Measurements from ENCODE around the gene SRSF12.

The SRSF12 gene

DNA sequence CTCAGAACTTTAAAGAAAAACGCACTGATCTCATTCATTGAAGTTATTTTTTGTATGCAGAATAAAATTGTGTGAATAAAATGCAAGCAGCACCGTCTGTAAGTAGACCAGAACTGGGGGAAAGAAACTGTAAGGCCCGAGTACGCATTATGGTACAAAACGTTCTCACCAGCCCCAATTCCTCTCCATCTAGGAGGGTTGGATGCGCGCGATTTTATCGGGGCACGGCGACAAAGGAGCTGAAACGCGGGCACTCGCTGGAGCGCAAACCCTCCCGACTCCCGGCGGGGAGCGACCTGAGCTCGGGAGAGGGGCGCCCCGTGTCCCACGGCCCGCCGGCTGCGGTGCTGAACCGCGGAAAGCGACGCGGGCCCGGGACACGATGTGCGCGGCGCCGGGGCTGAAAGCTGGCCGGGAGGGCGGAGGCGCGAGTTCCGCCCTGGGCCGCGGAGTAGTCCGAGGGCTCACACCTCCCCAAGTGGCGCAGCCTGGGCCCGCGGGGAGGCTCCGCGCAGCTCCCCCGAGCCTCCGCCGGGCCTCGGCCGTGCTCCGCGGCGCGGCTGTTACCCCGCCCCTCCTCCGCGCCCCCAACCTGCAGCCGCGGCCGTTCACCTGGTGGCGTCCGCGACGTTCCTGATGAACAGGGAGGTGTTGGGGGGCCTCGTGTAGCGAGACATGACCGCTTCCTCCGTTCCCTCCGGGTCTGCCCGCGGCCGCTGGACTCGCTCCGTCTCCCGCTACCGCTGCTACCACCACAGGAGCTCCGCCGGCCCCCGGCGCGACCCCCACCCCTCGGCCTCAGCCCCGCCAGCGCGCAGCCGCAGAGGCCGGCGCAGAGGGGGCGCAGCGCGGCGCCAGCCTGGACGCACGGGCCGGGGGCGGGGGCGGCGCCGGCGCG is at the start of gene SRSF12:
TSS of gene SRSF12 (minus strand) at position 861 of the 898 bp plus-strand sequence. CDS start at position 677, 184 bp downstream.
- DNase-seq (ENCODE audit: low read depth): no peak
- TF ChIP-seq, protein P1, sequence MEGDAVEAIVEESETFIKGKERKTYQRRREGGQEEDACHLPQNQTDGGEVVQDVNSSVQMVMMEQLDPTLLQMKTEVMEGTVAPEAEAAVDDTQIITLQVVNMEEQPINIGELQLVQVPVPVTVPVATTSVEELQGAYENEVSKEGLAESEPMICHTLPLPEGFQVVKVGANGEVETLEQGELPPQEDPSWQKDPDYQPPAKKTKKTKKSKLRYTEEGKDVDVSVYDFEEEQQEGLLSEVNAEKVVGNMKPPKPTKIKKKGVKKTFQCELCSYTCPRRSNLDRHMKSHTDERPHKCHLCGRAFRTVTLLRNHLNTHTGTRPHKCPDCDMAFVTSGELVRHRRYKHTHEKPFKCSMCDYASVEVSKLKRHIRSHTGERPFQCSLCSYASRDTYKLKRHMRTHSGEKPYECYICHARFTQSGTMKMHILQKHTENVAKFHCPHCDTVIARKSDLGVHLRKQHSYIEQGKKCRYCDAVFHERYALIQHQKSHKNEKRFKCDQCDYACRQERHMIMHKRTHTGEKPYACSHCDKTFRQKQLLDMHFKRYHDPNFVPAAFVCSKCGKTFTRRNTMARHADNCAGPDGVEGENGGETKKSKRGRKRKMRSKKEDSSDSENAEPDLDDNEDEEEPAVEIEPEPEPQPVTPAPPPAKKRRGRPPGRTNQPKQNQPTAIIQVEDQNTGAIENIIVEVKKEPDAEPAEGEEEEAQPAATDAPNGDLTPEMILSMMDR (IDR thresholded peaks at IDR 0.05; ENCODE audit: control insufficient read depth, extremely low read depth, insufficient read depth): no peak
- peak within 1 kb of the TSS; percentile 47 for H3K4me3 ChIP-seq (ENCODE audit: low read depth, low read length)

DNA sequence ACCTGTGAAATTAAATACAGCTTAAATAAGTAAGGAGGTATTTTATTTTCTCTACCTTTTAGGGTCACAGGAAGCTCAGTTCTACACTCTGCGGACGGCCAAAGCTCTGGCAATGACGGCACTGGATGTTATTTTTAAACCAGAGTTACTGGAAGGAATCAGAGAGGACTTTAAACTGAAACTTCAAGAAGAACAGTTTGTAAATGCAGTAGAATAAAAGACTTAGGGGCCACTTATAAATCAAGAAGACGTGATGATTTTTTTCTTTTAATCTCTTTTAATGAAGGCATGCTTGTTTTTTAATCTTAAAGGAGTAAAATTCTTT is 44.1 kb upstream of the SRSF12 start:
- TF ChIP-seq, protein P1 (IDR thresholded peaks at IDR 0.05; ENCODE audit: control insufficient read depth, extremely low read depth, insufficient read depth): no peak
- no peak overlapping the region for H3K4me3 ChIP-seq (ENCODE audit: low read depth, low read length)
- no peak for DNase-seq (ENCODE audit: low read depth)

DNA sequence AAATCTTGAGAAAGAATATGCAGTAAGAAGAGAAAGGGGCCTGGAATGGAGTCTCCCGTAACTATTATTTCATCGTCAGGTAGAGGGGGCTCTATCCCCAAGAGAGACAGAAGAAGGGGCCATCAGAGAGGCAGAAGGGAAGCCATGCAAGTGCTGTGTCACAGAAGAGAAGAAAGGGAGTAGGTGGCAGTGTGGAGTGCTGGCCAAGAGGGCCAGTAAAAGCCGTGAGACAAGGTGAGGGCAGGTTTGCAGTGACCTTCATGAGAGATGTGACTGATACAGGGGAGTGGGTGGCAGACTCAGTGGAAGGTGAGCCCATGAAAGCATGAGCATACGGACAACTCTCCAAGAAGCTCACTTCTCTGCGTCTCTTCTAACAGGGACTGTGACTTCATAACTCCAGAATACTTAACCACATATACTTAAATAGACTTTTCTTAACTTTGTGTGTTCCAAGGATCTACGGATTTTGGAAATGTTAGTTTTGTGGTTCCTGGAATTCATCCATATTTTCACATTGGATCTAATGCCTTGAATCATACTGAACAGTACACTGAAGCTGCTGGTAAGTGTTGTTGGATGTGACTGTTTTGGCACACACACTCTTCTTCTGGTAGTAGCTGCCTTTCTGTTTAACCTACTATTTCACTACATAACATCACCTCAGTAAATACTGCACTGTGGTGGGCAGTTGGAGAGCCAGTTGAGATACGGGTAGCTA is 43.6 kb upstream of the SRSF12 start:
- TF ChIP-seq, protein P1 (IDR thresholded peaks at IDR 0.05; ENCODE audit: control insufficient read depth, extremely low read depth, insufficient read depth): no peak

DNA sequence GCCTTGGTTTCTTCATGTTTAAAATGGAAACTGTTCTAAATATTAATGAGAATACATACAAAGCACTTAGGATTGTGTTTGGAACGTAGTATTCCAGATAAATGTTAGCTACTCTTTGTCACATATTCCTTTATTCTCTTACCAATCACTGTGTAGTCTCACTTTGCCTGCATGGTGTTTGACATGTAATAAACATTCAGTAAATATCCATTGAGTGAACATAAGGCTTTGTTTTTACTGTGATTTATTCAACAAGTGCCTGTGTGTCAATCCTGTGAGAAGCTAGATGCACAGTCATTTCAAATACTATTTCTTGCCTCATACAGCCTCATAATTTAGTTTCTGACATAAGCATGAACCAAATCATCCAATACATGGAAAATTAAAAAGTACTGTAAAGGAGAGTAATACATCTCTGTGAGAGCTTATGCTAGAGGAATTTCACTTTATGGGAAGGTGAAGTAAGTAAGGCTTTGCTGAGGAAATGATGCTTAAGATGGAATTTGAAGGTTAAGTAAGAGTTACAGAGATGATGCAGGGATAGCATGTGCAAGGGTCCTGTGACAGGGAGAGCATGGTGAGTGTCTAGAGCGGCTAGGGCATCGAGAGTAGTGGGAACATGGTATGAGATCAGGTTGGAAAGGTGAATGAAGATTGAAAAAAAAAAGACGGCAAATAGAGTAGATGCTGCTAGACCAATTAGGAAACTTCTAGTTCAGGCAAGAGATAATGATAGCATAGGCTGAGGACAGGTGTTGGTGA is 42.6 kb upstream of the SRSF12 start:
- no peak for DNase-seq (ENCODE audit: low read depth)
- no peak overlapping the region for H3K4me3 ChIP-seq (ENCODE audit: low read depth, low read length)
- TF ChIP-seq, protein P1 (IDR thresholded peaks at IDR 0.05; ENCODE audit: control insufficient read depth, extremely low read depth, insufficient read depth): no peak

More for the DNA sequence above, 43.6 kb upstream of the SRSF12 start:
- no peak overlapping the region for H3K4me3 ChIP-seq (ENCODE audit: low read depth, low read length)
- DNase-seq (ENCODE audit: low read depth): no peak

DNA sequence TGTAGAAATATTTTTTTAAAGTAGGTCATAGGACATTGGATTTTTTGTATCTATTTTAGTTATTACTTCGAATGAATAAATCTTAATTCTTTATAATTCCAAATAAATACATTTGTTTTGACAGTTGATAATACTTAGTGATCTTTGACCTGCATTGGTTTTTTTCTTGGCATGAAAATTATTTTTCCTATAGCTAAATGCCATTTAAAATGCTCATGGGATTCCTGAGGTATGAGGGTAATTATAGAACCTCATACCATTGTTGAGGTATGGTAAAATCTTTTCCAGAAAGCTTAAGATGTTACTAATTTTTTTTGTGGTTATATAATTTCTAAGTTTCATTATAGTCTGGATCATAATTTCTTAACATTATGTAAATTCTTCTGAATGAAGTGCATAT is 36.3 kb upstream of the SRSF12 start:
- DNase-seq (ENCODE audit: low read depth): no peak
- H3K4me3 ChIP-seq (ENCODE audit: low read depth, low read length): no peak overlapping the region
- TF ChIP-seq, protein P1 (IDR thresholded peaks at IDR 0.05; ENCODE audit: control insufficient read depth, extremely low read depth, insufficient read depth): no peak

DNA sequence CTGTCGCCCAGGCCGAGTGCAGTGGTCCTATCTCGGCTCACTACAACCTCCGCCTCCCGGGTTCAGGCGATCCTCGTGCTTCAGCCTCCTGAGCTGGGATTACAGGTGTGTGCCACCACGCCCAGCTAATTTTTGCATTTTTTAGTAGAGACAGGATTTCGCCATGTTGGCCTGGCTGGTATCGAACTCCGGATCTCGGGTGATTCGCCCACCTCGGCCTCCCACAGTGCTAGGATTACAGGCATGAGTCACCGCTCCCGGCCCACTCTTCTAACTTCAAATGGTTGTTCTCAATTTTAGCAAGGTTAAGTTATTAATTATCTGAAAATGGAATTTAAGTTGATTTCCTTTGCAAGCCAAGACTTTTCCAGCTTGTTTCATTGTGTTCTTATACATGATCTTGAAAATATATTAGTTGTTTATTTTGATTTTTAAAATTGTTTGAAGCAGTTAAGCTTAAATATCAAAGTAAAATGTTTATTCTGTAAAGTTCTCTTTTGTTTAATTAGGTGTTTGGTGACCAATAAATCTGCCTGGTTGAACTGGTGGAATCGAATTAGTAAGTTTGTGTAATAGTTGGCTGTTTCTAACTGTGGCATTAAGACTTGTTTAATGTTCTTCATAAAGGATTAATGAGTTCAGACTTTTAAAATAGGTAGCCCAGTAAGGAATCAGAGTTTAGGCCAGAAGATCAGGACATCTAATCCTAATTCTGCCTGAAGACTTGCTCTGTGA is 30.3 kb upstream of the SRSF12 start:
- no peak overlapping the region for H3K4me3 ChIP-seq (ENCODE audit: low read depth, low read length)
- DNase-seq (ENCODE audit: low read depth): peak; percentile 77
- TF ChIP-seq, protein P1 (IDR thresholded peaks at IDR 0.05; ENCODE audit: control insufficient read depth, extremely low read depth, insufficient read depth): no peak
